Epidermal melanocyte (primary cell): ENCODE data around the gene BGLAP.

Source experiments
- DNase-seq: peaks from one replicate; pipeline ENCODE4 v3.0.0; 2011; ENCODE audit warnings: low spot score; ENCODE audit not compliant: insufficient read length

Gene BGLAP

GRCh38 chr1:156257711-156258110 lies 15.7 kb downstream of the BGLAP start:
- no peak for DNase-seq

- DNase-seq, result no peak
These were observed 16.9 kb downstream of the BGLAP start for GRCh38 chr1:156258859-156259258.

GRCh38 chr1:156259805-156260204 lies 17.8 kb downstream of the BGLAP start:
- no peak for DNase-seq

- no peak for DNase-seq
These were observed 18.9 kb downstream of the BGLAP start for GRCh38 chr1:156260896-156261295.

- DNase-seq, result peak; percentile 28
These were observed 20.7 kb downstream of the BGLAP start for GRCh38 chr1:156262461-156263287.

GRCh38 chr1:156263288-156263655 lies 21.3 kb downstream of the BGLAP start:
- no peak for DNase-seq

- no peak for DNase-seq
These were observed 24.1 kb downstream of the BGLAP start for GRCh38 chr1:156266051-156266450.

GRCh38 chr1:156268336-156268735 lies 26.4 kb downstream of the BGLAP start:
- DNase-seq, result no peak

GRCh38 chr1:156270314-156270713 lies 28.3 kb downstream of the BGLAP start:
- DNase-seq, result no peak

GRCh38 chr1:156276532-156276931 lies 34.5 kb downstream of the BGLAP start:
- no peak for DNase-seq

- DNase-seq, result no peak
These were observed 35.0 kb downstream of the BGLAP start for GRCh38 chr1:156276966-156277381.

- no peak for DNase-seq
These were observed 37.9 kb downstream of the BGLAP start for GRCh38 chr1:156279837-156280236.

- DNase-seq, result no peak
These were observed 39.3 kb downstream of the BGLAP start for GRCh38 chr1:156281281-156281680.

GRCh38 chr1:156281693-156282478 lies 39.9 kb downstream of the BGLAP start:
- no peak for DNase-seq

GRCh38 chr1:156282479-156283222 lies 40.7 kb downstream of the BGLAP start, which contains the start of gene SMG5:
Gene SMG5 (minus strand): TSS chr1:156282825. CDS start chr1:156282680, 145 bp downstream.
- DNase-seq, result peak; percentile 87

- DNase-seq, result no peak
These were observed 41.5 kb downstream of the BGLAP start for GRCh38 chr1:156283521-156283920.

- DNase-seq, result no peak
These were observed 42.1 kb downstream of the BGLAP start, which contains the start of gene TMEM79 for GRCh38 chr1:156284112-156284511. Gene TMEM79 (plus strand): TSS chr1:156284325. CDS start chr1:156285227, 902 bp downstream.

GRCh38 chr1:156284757-156285156 lies 42.8 kb downstream of the BGLAP start:
- DNase-seq, result no peak

GRCh38 chr1:156285437-156285836 lies 43.5 kb downstream of the BGLAP start:
- no peak for DNase-seq

GRCh38 chr1:156286061-156286460 lies 44.1 kb downstream of the BGLAP start:
- no peak for DNase-seq

- DNase-seq, result no peak
These were observed 47.9 kb downstream of the BGLAP start for GRCh38 chr1:156289857-156290256.
